HepG2 (cell line): ENCODE data around the gene TCAIM. TPM values are rescaled to one million over a fixed set of nuclear protein-coding genes. Genes with fewer than 3 reads are reported as not detected.

Source experiments
- AGO1 ChIP-seq: fragments of 200-400 bp; formaldehyde crosslinking; IDR thresholded peaks from 2 replicates; pipeline ENCODE4 v1.6.1; 2017; ENCODE audit warnings: mild to moderate bottlenecking, low read depth, low read length, moderate library complexity; ENCODE audit not compliant: poor library complexity, severe bottlenecking
- ATM ChIP-seq: fragments of 450-650 bp; IDR thresholded peaks from 2 replicates; pipeline ENCODE4 v1.7.1; 2017; ENCODE audit warnings: mild to moderate bottlenecking, borderline replicate concordance
- ERF ChIP-seq: IDR thresholded peaks from 2 replicates; pipeline ENCODE4 v1.6.1; 2018; ENCODE audit warnings: missing biosample characterization, missing genetic modification reagents
- FOXK1 ChIP-seq: sonication (generic); formaldehyde crosslinking; IDR thresholded peaks from 2 replicates; pipeline ENCODE4 v1.4.0; 2020; ENCODE audit warnings: low read depth, missing genetic modification reagents, borderline replicate concordance
- GATAD2A ChIP-seq: IDR thresholded peaks from 2 replicates; pipeline ENCODE4 v1.6.1; 2016
- HNF4G ChIP-seq, 2 experiments: sonication (generic) in 1 of 2; formaldehyde crosslinking in 1 of 2; IDR thresholded peaks; 2 replicates each; pipeline versions ENCODE4 v1.4.0 to v1.6.1; 2011 to 2020; ENCODE audit warnings: borderline replicate concordance in 2 of 2, low read depth in 2 of 2, mild to moderate bottlenecking in 2 of 2, low read length in 1 of 2, missing genetic modification reagents in 1 of 2, moderate library complexity in 1 of 2
- KAT8 ChIP-seq: IDR thresholded peaks from 2 replicates; pipeline ENCODE4 v1.6.1; 2016; ENCODE audit warnings: missing genetic modification reagents, missing compliant biosample characterization
- LCORL ChIP-seq, 2 experiments: fragments of 450-650 bp in 1 of 2; sonication (generic) in 1 of 2; formaldehyde crosslinking in 1 of 2; IDR thresholded peaks; 2 replicates each; pipeline versions ENCODE4 v1.5.0 to v1.6.1; 2017 to 2020; ENCODE audit warnings: antibody characterized with exemption in 1 of 2, missing genetic modification reagents in 1 of 2
- MBD4 ChIP-seq: IDR thresholded peaks from 2 replicates; pipeline ENCODE4 v1.6.1; 2012; ENCODE audit warnings: low read length, inconsistent platforms, borderline replicate concordance
- MIER2 ChIP-seq: IDR thresholded peaks from 2 replicates; pipeline ENCODE4 v1.6.1; 2016; ENCODE audit warnings: missing biosample characterization, missing genetic modification reagents
- MYNN ChIP-seq: sonication (generic); formaldehyde crosslinking; IDR thresholded peaks from 2 replicates; pipeline ENCODE4 v1.4.0; 2020; ENCODE audit warnings: mild to moderate bottlenecking, low read depth, missing genetic modification reagents
- RCOR2 ChIP-seq: IDR thresholded peaks from 2 replicates; pipeline ENCODE4 v1.6.1; 2016; ENCODE audit warnings: missing biosample characterization, missing genetic modification reagents
- RXRA ChIP-seq: sonication (generic); formaldehyde crosslinking; IDR thresholded peaks from 2 replicates; pipeline ENCODE4 v1.5.1; 2020; ENCODE audit warnings: missing genetic modification reagents
- SIN3A ChIP-seq: IDR thresholded peaks from 2 replicates; pipeline ENCODE4 v1.6.1; 2011; ENCODE audit warnings: low read depth, mild to moderate bottlenecking, control low read depth, low read length, borderline replicate concordance
- SMC3 ChIP-seq: IDR thresholded peaks from 2 replicates; pipeline ENCODE4 v1.6.1; 2011; ENCODE audit warnings: low read length, improper control_type of control experiment
- SOX13 ChIP-seq, 3 experiments: fragments of 450-650 bp in 1 of 3; sonication (generic) in 1 of 3; formaldehyde crosslinking in 1 of 3; IDR thresholded peaks in 2 of 3; conservative IDR thresholded peaks in 1 of 3; 2 replicates each; pipeline versions ENCODE4 v1.5.0 to v1.6.1; 2016 to 2020; ENCODE audit warnings: antibody characterized with exemption in 1 of 3, mild to moderate bottlenecking in 1 of 3, missing compliant biosample characterization in 1 of 3, missing genetic modification reagents in 1 of 3, moderate library complexity in 1 of 3
- SOX5 ChIP-seq: IDR thresholded peaks from 2 replicates; pipeline ENCODE4 v1.6.1; 2016; ENCODE audit warnings: borderline replicate concordance
- SYNCRIP ChIP-seq: fragments of 200-400 bp; formaldehyde crosslinking; IDR thresholded peaks from 2 replicates; pipeline ENCODE4 v1.6.1; 2018; ENCODE audit warnings: mild to moderate bottlenecking, low read depth, low read length; ENCODE audit not compliant: insufficient read depth
- ZNF138 ChIP-seq: sonication (generic); formaldehyde crosslinking; IDR thresholded peaks from 2 replicates; pipeline ENCODE4 v1.5.0; 2020; ENCODE audit warnings: mild to moderate bottlenecking, low read depth, missing genetic modification reagents
- ZNF451 ChIP-seq: sonication (generic); formaldehyde crosslinking; IDR thresholded peaks from 2 replicates; pipeline ENCODE4 v1.5.0; 2020; ENCODE audit warnings: mild to moderate bottlenecking, missing genetic modification reagents
- polyA plus RNA-seq, 8 experiments: library from polyadenylated mRNA; depleted of rRNA in 3 of 8; stranded (reverse) in 7 of 8; unstranded in 1 of 8; fragments of >200 nt; fragmentation: Illumina TruSeq in 4 of 8; extraction: Trizol in 4 of 8; gene quantifications; 2 replicates each; pipeline versions ENCODE4 v1.2.1 to v1.2.3, GENCODE V29; 2011 to 2016; ENCODE audit warnings: low read depth in 4 of 8, missing spikeins in 1 of 8, mixed read lengths in 1 of 8; ENCODE audit not compliant: insufficient read depth in 1 of 8
- total RNA-seq, 5 experiments: library from RNA; depleted of rRNA; stranded (reverse); fragments of >200 nt; fragmentation: Illumina TruSeq; extraction: Trizol; gene quantifications; 2 replicates each; pipeline ENCODE4 v1.2.3, GENCODE V29; 2016; ENCODE audit warnings: low read depth in 1 of 5
- TF ChIP-seq, protein P1 (sequence below): IDR thresholded peaks from 2 replicates; pipeline ENCODE4 v1.6.1; 2016; ENCODE audit warnings: low read depth, missing genetic modification reagents, missing compliant biosample characterization
- TF ChIP-seq, protein P2 (sequence below): sonication (generic); formaldehyde crosslinking; IDR thresholded peaks from 2 replicates; pipeline ENCODE4 v1.5.1; 2020; ENCODE audit warnings: mild to moderate bottlenecking, missing genetic modification reagents, moderate library complexity
- TF ChIP-seq, protein P3 (sequence below): sonication (generic); formaldehyde crosslinking; IDR thresholded peaks from 2 replicates; pipeline ENCODE4 v1.4.0; 2020; ENCODE audit warnings: missing genetic modification reagents

The TCAIM gene
- total and polyA plus RNA-seq, 2 of the 13 experiments (the other 11 are each of a cell fraction or from before 2014, with no cell fraction given), result 16.9 to 22.6 TPM

DNA sequence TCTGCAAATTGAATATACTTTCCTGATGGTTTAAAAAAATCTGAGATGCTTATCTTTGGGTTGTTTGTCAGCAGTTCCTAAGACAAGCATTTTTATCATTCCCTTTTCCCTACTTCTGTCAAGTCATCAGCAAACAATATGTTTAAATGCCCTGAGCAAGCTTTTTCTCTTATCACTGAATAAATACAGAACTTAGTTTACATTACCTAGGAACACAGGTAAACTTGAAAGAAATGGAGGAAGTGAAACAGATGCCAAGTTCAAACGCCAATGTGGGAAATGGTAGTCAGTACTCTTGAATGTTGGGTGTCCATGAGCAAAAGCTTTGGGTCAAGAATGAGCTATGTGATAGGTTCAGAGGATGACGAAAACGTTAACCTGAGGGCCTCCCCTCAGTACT lies 17.2 kb upstream of the TCAIM start (continued):
- TF ChIP-seq, protein P1, sequence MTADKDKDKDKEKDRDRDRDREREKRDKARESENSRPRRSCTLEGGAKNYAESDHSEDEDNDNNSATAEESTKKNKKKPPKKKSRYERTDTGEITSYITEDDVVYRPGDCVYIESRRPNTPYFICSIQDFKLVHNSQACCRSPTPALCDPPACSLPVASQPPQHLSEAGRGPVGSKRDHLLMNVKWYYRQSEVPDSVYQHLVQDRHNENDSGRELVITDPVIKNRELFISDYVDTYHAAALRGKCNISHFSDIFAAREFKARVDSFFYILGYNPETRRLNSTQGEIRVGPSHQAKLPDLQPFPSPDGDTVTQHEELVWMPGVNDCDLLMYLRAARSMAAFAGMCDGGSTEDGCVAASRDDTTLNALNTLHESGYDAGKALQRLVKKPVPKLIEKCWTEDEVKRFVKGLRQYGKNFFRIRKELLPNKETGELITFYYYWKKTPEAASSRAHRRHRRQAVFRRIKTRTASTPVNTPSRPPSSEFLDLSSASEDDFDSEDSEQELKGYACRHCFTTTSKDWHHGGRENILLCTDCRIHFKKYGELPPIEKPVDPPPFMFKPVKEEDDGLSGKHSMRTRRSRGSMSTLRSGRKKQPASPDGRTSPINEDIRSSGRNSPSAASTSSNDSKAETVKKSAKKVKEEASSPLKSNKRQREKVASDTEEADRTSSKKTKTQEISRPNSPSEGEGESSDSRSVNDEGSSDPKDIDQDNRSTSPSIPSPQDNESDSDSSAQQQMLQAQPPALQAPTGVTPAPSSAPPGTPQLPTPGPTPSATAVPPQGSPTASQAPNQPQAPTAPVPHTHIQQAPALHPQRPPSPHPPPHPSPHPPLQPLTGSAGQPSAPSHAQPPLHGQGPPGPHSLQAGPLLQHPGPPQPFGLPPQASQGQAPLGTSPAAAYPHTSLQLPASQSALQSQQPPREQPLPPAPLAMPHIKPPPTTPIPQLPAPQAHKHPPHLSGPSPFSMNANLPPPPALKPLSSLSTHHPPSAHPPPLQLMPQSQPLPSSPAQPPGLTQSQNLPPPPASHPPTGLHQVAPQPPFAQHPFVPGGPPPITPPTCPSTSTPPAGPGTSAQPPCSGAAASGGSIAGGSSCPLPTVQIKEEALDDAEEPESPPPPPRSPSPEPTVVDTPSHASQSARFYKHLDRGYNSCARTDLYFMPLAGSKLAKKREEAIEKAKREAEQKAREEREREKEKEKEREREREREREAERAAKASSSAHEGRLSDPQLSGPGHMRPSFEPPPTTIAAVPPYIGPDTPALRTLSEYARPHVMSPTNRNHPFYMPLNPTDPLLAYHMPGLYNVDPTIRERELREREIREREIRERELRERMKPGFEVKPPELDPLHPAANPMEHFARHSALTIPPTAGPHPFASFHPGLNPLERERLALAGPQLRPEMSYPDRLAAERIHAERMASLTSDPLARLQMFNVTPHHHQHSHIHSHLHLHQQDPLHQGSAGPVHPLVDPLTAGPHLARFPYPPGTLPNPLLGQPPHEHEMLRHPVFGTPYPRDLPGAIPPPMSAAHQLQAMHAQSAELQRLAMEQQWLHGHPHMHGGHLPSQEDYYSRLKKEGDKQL, result peak; percentile 80
- TF ChIP-seq FOXK1 (CRISPR knock-in tag) (peak; percentile 91; the same call in 1 of the 2 replicates), HNF4G (IDR thresholded peaks at IDR 0.05; ENCODE audit: borderline replicate concordance, low read depth, low read length) (no peak), HNF4G (CRISPR knock-in tag; IDR thresholded peaks at IDR 0.05; ENCODE audit: borderline replicate concordance, low read depth) (no peak), ZNF451 (CRISPR knock-in tag) (no peak), MYNN (CRISPR knock-in tag) (no peak), SMC3 (no peak), RXRA (peak; percentile 28; the same call in 1 of the 2 replicates), SIN3A (no peak), RCOR2 (CRISPR knock-in tag) (peak; percentile 73), KAT8 (CRISPR knock-in tag) (peak; percentile 79), ATM (no peak), LCORL (IDR thresholded peaks at IDR 0.05) (no peak), LCORL (CRISPR knock-in tag; IDR thresholded peaks at IDR 0.05) (peak; percentile 50; the same call in 1 of the 2 replicates), SOX13 (IDR thresholded peaks at IDR 0.05) (no peak), SOX13 (CRISPR knock-in tag; conservative IDR thresholded peaks at IDR 0.05 in 1 of 2, IDR thresholded peaks at IDR 0.05 in 1 of 2) (peak in 1 of 2 experiments; percentile 90; a peak in 2 of 4 replicates), ZNF138 (CRISPR knock-in tag) (no peak), ERF (CRISPR knock-in tag) (peak; percentile 80), MIER2 (CRISPR knock-in tag) (peak; percentile 43; the same call in 1 of the 2 replicates), SYNCRIP (no peak), GATAD2A (CRISPR knock-in tag) (peak; percentile 93), AGO1 (no peak), MBD4 (peak; percentile 66; the same call in 1 of the 2 replicates), SOX5 (CRISPR knock-in tag) (peak; percentile 91)
- TF ChIP-seq, protein P2, sequence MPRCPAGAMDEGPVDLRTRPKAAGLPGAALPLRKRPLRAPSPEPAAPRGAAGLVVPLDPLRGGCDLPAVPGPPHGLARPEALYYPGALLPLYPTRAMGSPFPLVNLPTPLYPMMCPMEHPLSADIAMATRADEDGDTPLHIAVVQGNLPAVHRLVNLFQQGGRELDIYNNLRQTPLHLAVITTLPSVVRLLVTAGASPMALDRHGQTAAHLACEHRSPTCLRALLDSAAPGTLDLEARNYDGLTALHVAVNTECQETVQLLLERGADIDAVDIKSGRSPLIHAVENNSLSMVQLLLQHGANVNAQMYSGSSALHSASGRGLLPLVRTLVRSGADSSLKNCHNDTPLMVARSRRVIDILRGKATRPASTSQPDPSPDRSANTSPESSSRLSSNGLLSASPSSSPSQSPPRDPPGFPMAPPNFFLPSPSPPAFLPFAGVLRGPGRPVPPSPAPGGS (CRISPR knock-in tag), result no peak
- TF ChIP-seq, protein P3, sequence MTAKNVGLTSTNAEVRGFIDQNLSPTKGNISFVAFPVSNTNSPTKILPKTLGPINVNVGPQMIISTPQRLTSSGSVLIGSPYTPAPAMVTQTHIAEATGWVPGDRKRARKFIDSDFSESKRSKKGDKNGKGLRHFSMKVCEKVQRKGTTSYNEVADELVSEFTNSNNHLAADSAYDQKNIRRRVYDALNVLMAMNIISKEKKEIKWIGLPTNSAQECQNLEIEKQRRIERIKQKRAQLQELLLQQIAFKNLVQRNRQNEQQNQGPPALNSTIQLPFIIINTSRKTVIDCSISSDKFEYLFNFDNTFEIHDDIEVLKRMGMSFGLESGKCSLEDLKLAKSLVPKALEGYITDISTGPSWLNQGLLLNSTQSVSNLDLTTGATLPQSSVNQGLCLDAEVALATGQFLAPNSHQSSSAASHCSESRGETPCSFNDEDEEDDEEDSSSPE (CRISPR knock-in tag), result no peak
